HCT116 (cell line): Measurements from ENCODE around the gene INCA1. TPM values are rescaled to one million over a fixed set of nuclear protein-coding genes. Genes with fewer than 3 reads are reported as not detected.

Experiments used
- ATAC-seq: fragments of 200-7000 bp; cut with Tn5 transposase; 2 replicates; pipeline ENCODE4 v1.9.1; 2020; ENCODE audit warnings: mild to moderate bottlenecking, moderate library complexity
- BruUV-seq: library from RNA; stranded (reverse); fragments of 400-500 nt; replicated peaks from 2 replicates; lab custom pipeline; 2021; lab: Mats Ljungman, UMichigan
- CTCF ChIA-PET: fragments of 300-600 bp; sonication (Branson Sonifier 250); formaldehyde crosslinking; loops from one replicate; lab custom pipeline; 2021; ENCODE audit warnings: antibody characterized with exemption; lab: Charles Lee
- POLR2A ChIA-PET: fragments of 300-600, 350-600 bp; sonication (Branson Sonifier 250); formaldehyde crosslinking; loops from one replicate; lab custom pipeline; 2021; ENCODE audit warnings: antibody characterized with exemption; lab: Charles Lee
- RAD21 ChIA-PET, 2 experiments: fragments of 300-600 bp; sonication (Branson Sonifier 250); formaldehyde crosslinking; loops; one replicate each; lab custom pipeline; 2023; ENCODE audit warnings: low total read pairs in 2 of 2; ENCODE audit not compliant: uncharacterized antibody in 2 of 2, unreplicated experiment in 2 of 2, low non-redundant PET in 1 of 2; lab: Charles Lee
- DNase-seq: peaks from one replicate; pipeline ENCODE4 v3.0.0-alpha.2; 2010; ENCODE audit warnings: low read depth, low spot score
- H2AFZ ChIP-seq: fragments of 200-600 bp; shearing (Covaris generic), sonication (generic); 2 replicates; pipeline ENCODE4 v1.6.1; 2017; ENCODE audit warnings: low read depth, mixed run types, mixed read lengths, antibody characterized with exemption, low read length; ENCODE audit not compliant: poor library complexity, severe bottlenecking
- H3K27ac ChIP-seq: 2 replicates; pipeline ENCODE4 v1.5.1; 2012; ENCODE audit warnings: low read depth, low read length
- H3K27me3 ChIP-seq: fragments of 200-600 bp; sonication (generic); 2 replicates; pipeline ENCODE4 v1.6.1; 2016; ENCODE audit warnings: mixed run types, low read length, mixed read lengths; ENCODE audit not compliant: insufficient read depth
- H3K36me3 ChIP-seq, 2 experiments: fragments of 200-500 bp in 1 of 2; fragments of 200-600 bp in 1 of 2; sonication (Bioruptor generic) in 1 of 2; sonication (generic) in 1 of 2; 2 replicates each; pipeline versions ENCODE4 v1.5.1 to v1.6.1; 2014 to 2016; ENCODE audit warnings: low read length in 2 of 2, inconsistent platforms in 1 of 2, mixed read lengths in 1 of 2, mixed run types in 1 of 2; ENCODE audit not compliant: insufficient read depth in 2 of 2, control insufficient read depth in 1 of 2
- H3K4me1 ChIP-seq, 2 experiments: fragments of 200-600 bp in 1 of 2; sonication (generic) in 1 of 2; 2 replicates each; pipeline versions ENCODE4 v1.5.1 to v1.6.1; 2012 to 2017; ENCODE audit warnings: low read length in 2 of 2, inconsistent platforms in 1 of 2, mild to moderate bottlenecking in 1 of 2, mixed read lengths in 1 of 2, mixed run types in 1 of 2, moderate library complexity in 1 of 2; ENCODE audit not compliant: insufficient read depth in 2 of 2, control insufficient read depth in 1 of 2
- H3K4me2 ChIP-seq: fragments of 200-600 bp; sonication (generic); 2 replicates; pipeline ENCODE4 v1.6.1; 2017; ENCODE audit warnings: mixed run types, low read length, mixed read lengths
- H3K4me3 ChIP-seq, 2 experiments: fragments of 200-600 bp in 1 of 2; sonication (generic) in 1 of 2; replicated peaks in 1 of 2; 2 replicates each; pipeline ENCODE4 v1.5.1; 2011 to 2016; ENCODE audit warnings: low read length in 2 of 2, control low read depth in 1 of 2, low read depth in 1 of 2, mild to moderate bottlenecking in 1 of 2, mixed read lengths in 1 of 2, mixed run types in 1 of 2
- H3K79me2 ChIP-seq: fragments of 200-600 bp; sonication (generic); 2 replicates; pipeline ENCODE4 v1.6.1; 2017; ENCODE audit warnings: mild to moderate bottlenecking, mixed run types, low read length, moderate library complexity, mixed read lengths; ENCODE audit not compliant: insufficient read depth
- H3K9ac ChIP-seq: fragments of 200-600 bp; sonication (generic); 2 replicates; pipeline ENCODE4 v1.6.1; 2016; ENCODE audit warnings: low read length, mixed read lengths
- H3K9me2 ChIP-seq: fragments of 200-600 bp; sonication (generic), shearing (Covaris generic); 2 replicates; pipeline ENCODE4 v1.6.1; 2017; ENCODE audit warnings: mixed run types, mild to moderate bottlenecking, moderate library complexity; ENCODE audit not compliant: insufficient read depth
- H3K9me3 ChIP-seq, 2 experiments: fragments of 200-500 bp in 1 of 2; fragments of 200-600 bp in 1 of 2; sonication (Bioruptor generic) in 1 of 2; sonication (generic) in 1 of 2; 2 replicates each; pipeline ENCODE4 v1.6.1; 2014 to 2017; ENCODE audit warnings: low read length in 2 of 2, mixed read lengths in 2 of 2, inconsistent platforms in 1 of 2, low read depth in 1 of 2, mild to moderate bottlenecking in 1 of 2, mixed run types in 1 of 2, moderate library complexity in 1 of 2; ENCODE audit not compliant: control insufficient read depth in 1 of 2, insufficient read depth in 1 of 2
- H4K20me1 ChIP-seq: fragments of 200-600 bp; sonication (generic), shearing (Covaris generic); 2 replicates; pipeline ENCODE4 v1.6.1; 2017; ENCODE audit warnings: mixed run types, mild to moderate bottlenecking, moderate library complexity; ENCODE audit not compliant: insufficient read depth
- CBX3 ChIP-seq: IDR thresholded peaks from 2 replicates; pipeline ENCODE4 v1.6.1; 2012; ENCODE audit warnings: low read depth
- CEBPB ChIP-seq: IDR thresholded peaks from 2 replicates; pipeline ENCODE4 v1.6.1; 2012; ENCODE audit warnings: low read depth
- EZH2 ChIP-seq: fragments of 200-600 bp; sonication (generic); IDR thresholded peaks from 2 replicates; pipeline ENCODE4 v1.6.1; 2017; ENCODE audit warnings: antibody characterized with exemption, mixed run types
- EZH2phosphoT487 ChIP-seq: fragments of 200-600 bp; IDR thresholded peaks from 2 replicates; pipeline ENCODE4 v1.6.1; 2018; ENCODE audit warnings: antibody characterized with exemption, borderline replicate concordance
- JUND ChIP-seq: IDR thresholded peaks from 2 replicates; pipeline ENCODE4 v1.6.1; 2012
- POLR2A ChIP-seq: IDR thresholded peaks from 2 replicates; pipeline ENCODE4 v1.7.0; 2011; ENCODE audit warnings: borderline replicate concordance; ENCODE audit not compliant: insufficient read depth, insufficient read length; ENCODE audit errors: extremely low read depth
- POLR2AphosphoS5 ChIP-seq: IDR thresholded peaks from 2 replicates; pipeline ENCODE4 v1.6.1; 2011; ENCODE audit warnings: mild to moderate bottlenecking, low read depth, low read length, moderate library complexity
- RAD21 ChIP-seq: IDR thresholded peaks from 2 replicates; pipeline ENCODE4 v1.6.1; 2012; ENCODE audit warnings: low read depth, mild to moderate bottlenecking
- SIN3A ChIP-seq: IDR thresholded peaks from 2 replicates; pipeline ENCODE4 v1.6.1; 2012; ENCODE audit warnings: low read depth
- SP1 ChIP-seq: IDR thresholded peaks from 2 replicates; pipeline ENCODE4 v1.6.1; 2012; ENCODE audit warnings: low read depth
- YY1 ChIP-seq: IDR thresholded peaks from 2 replicates; pipeline ENCODE4 v1.6.1; 2011; ENCODE audit warnings: low read length, low read depth, moderate library complexity, mild to moderate bottlenecking; ENCODE audit not compliant: insufficient replicate concordance; ENCODE audit errors: extremely low read depth
- intact Hi-C: fragments of 100-400 bp; cut with micrococcal nuclease; formaldehyde crosslinking; loops from 2 replicates; pipeline ENCODE4 v1.10.0; 2022
- total RNA-seq: library from RNA; stranded (reverse); gene quantifications from one replicate; pipeline ENCODE4 v1.2.1, GENCODE V29; 2021; ENCODE audit not compliant: unreplicated experiment
- TF ChIP-seq, protein P1 (sequence below): IDR thresholded peaks from 2 replicates; pipeline ENCODE4 v1.6.1; 2012; ENCODE audit warnings: low read depth
- TF ChIP-seq, protein P2 (sequence below): IDR thresholded peaks from 2 replicates; pipeline ENCODE4 v1.6.1; 2012
- TF ChIP-seq, protein P3 (sequence below): IDR thresholded peaks from 2 replicates; pipeline ENCODE4 v1.6.1; 2012

The INCA1 gene
- total RNA-seq, 1 experiment from 2014 or later = 0.74 TPM

DNA sequence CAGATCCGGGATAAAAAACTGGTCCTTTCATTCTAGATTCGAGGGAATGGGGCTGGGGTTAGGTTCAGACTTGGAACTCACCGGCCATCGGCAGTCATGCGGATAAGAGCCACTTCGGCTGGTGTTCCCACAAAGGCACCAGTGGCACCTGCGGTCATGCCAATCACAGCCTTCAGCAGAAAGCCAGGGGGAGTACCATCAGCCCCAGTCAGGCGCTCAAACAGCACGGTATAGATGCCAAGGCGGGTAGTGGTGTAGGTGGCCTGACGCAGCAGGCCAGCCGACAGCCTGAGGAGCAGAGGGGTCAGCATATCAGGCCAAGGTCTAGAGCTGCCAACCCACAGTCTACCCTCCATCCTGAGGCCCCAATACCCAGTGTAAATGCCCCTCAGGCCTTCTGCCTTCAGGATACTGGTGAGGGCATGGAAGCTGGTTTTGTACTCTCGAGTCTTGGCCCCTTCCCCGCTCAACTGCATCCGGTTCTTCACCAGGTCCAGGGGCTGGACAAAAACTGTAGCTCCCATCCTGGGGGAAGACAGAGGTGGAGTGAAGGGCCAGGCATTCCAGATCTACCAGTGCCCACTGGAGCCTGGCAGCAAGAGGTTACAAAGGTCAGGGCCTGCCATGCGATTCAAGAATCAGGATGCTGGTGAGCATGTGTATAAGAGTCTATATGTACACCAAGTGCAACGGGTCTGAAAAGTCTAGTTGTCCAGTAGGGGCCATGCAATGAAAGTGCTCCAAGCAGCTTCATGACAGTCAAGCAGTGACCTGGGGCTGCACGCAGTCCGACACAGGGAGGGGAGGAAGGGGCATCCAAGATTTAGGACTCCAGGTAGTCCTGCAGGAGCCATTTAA lies 58.4 kb downstream of the INCA1 start:
- Histone ChIP-seq H3K4me1 (peaks cover 16 to 37% of the 10 kb centered on the region in 2 experiments), H3K9me3 (no peaks in the 10 kb centered on the region), H3K4me3 (peak overlapping the region; percentile 86 to 93), H3K27ac (peak overlapping the region; percentile 95), H3K4me2 (peak overlapping the region; percentile 100), H3K9me2 (no peaks in the 10 kb centered on the region), H3K36me3 (peaks cover 0 to 21% of the 10 kb centered on the region in 2 experiments; a peak in 1 of 4 replicates), H3K9ac (peak overlapping the region; percentile 96), H3K79me2 (peaks cover 54% of the 10 kb centered on the region), H3K27me3 (no peaks in the 10 kb centered on the region), H2AFZ (no peak overlapping the region), H4K20me1 (no peaks in the 10 kb centered on the region)
- DNase-seq (no peak), ATAC-seq (no peak)
- TSS peak; percentile 21 for BruUV-seq
- intact Hi-C loops = no loop called here
- ChIA-PET POLR2A (interaction anchor here (1.1 to 2.1 kb wide), 4 partner anchors 20 to 123 kb away, joined by 3 to 30 read pairs (median 5); partner anchors contain the start of genes CAMTA2 and SPAG7), RAD21 (interaction anchor here (1.8 to 2.1 kb wide), 2 partner anchors 29 to 30 kb away, joined by 8 to 11 read pairs; partner anchors contain the start of gene SPAG7 (in 1 of the 2)), CTCF (interaction anchor here (1.3 to 2.4 kb wide), 3 partner anchors 28 to 123 kb away, joined by 3 to 15 read pairs (median 12); partner anchors contain the start of gene SPAG7)
- TF ChIP-seq RAD21 = no peak
- no peak for TF ChIP-seq SIN3A
- no peak for TF ChIP-seq CBX3
- TF ChIP-seq, protein P1, sequence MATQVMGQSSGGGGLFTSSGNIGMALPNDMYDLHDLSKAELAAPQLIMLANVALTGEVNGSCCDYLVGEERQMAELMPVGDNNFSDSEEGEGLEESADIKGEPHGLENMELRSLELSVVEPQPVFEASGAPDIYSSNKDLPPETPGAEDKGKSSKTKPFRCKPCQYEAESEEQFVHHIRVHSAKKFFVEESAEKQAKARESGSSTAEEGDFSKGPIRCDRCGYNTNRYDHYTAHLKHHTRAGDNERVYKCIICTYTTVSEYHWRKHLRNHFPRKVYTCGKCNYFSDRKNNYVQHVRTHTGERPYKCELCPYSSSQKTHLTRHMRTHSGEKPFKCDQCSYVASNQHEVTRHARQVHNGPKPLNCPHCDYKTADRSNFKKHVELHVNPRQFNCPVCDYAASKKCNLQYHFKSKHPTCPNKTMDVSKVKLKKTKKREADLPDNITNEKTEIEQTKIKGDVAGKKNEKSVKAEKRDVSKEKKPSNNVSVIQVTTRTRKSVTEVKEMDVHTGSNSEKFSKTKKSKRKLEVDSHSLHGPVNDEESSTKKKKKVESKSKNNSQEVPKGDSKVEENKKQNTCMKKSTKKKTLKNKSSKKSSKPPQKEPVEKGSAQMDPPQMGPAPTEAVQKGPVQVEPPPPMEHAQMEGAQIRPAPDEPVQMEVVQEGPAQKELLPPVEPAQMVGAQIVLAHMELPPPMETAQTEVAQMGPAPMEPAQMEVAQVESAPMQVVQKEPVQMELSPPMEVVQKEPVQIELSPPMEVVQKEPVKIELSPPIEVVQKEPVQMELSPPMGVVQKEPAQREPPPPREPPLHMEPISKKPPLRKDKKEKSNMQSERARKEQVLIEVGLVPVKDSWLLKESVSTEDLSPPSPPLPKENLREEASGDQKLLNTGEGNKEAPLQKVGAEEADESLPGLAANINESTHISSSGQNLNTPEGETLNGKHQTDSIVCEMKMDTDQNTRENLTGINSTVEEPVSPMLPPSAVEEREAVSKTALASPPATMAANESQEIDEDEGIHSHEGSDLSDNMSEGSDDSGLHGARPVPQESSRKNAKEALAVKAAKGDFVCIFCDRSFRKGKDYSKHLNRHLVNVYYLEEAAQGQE = no peak
- TF ChIP-seq CEBPB = no peak
- TF ChIP-seq EZH2 = no peak
- TF ChIP-seq, protein P2, sequence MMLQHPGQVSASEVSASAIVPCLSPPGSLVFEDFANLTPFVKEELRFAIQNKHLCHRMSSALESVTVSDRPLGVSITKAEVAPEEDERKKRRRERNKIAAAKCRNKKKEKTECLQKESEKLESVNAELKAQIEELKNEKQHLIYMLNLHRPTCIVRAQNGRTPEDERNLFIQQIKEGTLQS = no peak
- TF ChIP-seq POLR2A = no peak
- TF ChIP-seq, protein P3, sequence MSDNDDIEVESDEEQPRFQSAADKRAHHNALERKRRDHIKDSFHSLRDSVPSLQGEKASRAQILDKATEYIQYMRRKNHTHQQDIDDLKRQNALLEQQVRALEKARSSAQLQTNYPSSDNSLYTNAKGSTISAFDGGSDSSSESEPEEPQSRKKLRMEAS = no peak
- no peak for TF ChIP-seq JUND
- no peak for TF ChIP-seq SP1
- no peak for TF ChIP-seq POLR2AphosphoS5
- TF ChIP-seq YY1 = no peak
- no peak for TF ChIP-seq EZH2phosphoT487
